Spleen (tissue), 11 donors: Measurements from ENCODE around the gene GRM3. TPM values are rescaled to one million over a fixed set of nuclear protein-coding genes. Genes with fewer than 3 reads are reported as not detected.

Source experiments
- DNase-seq: peaks from one replicate; pipeline ENCODE4 v3.0.0-alpha.2; 2020
- H3K27ac ChIP-seq, 8 donors: fragments of 200-600 bp; sonication (generic) in 7 of 8; 1 replicate in 4 of 8; 2 replicates in 4 of 8; pipeline versions ENCODE4 v1.5.0 to v1.8.0; 2016 to 2021; ENCODE audit warnings: inconsistent platforms in 4 of 8, mild to moderate bottlenecking in 4 of 8, moderate library complexity in 1 of 8
- H3K27me3 ChIP-seq, 7 donors: fragments of 200-600 bp; sonication (generic) in 6 of 7; replicated peaks in 1 of 7; 1 replicate in 4 of 7; 2 replicates in 3 of 7; pipeline versions ENCODE4 v1.5.0 to v1.8.0; 2016 to 2021; ENCODE audit warnings: inconsistent platforms in 3 of 7, mild to moderate bottlenecking in 1 of 7
- H3K36me3 ChIP-seq, 6 donors: fragments of 200-600 bp; sonication (generic) in 5 of 6; 1 replicate in 4 of 6; 2 replicates in 2 of 6; pipeline versions ENCODE4 v1.5.0 to v1.8.0; 2016 to 2021; ENCODE audit warnings: inconsistent platforms in 2 of 6
- H3K4me1 ChIP-seq, 6 donors: fragments of 200-600 bp; sonication (generic) in 5 of 6; 1 replicate in 3 of 6; 2 replicates in 3 of 6; pipeline versions ENCODE4 v1.5.0 to v1.8.0; 2016 to 2021; ENCODE audit warnings: inconsistent platforms in 3 of 6
- H3K4me3 ChIP-seq, 8 donors: fragments of 200-600 bp; sonication (generic) in 7 of 8; 1 replicate in 4 of 8; 2 replicates in 4 of 8; pipeline versions ENCODE4 v1.5.0 to v1.8.0; 2016 to 2021; ENCODE audit warnings: inconsistent platforms in 4 of 8, mild to moderate bottlenecking in 4 of 8, moderate library complexity in 2 of 8
- H3K9me3 ChIP-seq, 8 donors: fragments of 200-600 bp; sonication (generic) in 7 of 8; 1 replicate in 4 of 8; 2 replicates in 4 of 8; pipeline versions ENCODE4 v1.5.0 to v1.8.0; 2016 to 2021; ENCODE audit warnings: inconsistent platforms in 4 of 8
- POLR2A ChIP-seq, 3 donors: fragments of 450-650 bp; IDR thresholded peaks; one replicate each; pipeline ENCODE4 v1.5.1; 2017; ENCODE audit warnings: antibody characterized with exemption in 3 of 3, mild to moderate bottlenecking in 1 of 3
- POLR2AphosphoS5 ChIP-seq, 3 donors: sonication (generic); formaldehyde crosslinking; IDR thresholded peaks; one replicate each; pipeline ENCODE4 v1.5.1; 2017; ENCODE audit warnings: antibody characterized with exemption in 3 of 3
- WGBS, 5 donors: extraction: QIAGEN DNeasy Blood & Tissue Kit in 3 of 5; methylation state at CpG; one replicate each; pipeline versions ENCODE4 v1.1.5 to v1.1.7; 2013 to 2018; 5-methylcytosine and 5-hydroxymethylcytosine counted together
- intact Hi-C: fragments of 100-400 bp; cut with DNase I; formaldehyde crosslinking; loops from one replicate; pipeline ENCODE4 v1.15.0; 2023; ENCODE audit warnings: low total_unique reads
- polyA plus RNA-seq, 3 donors: library from polyadenylated mRNA; stranded (reverse); fragments of 200-250 nt; gene quantifications; one replicate each; pipeline ENCODE4 v1.2.1, GENCODE V29; 2013
- total RNA-seq, 7 donors: library from RNA; depleted of rRNA in 3 of 7; stranded (reverse); fragments of >200 nt in 3 of 7; fragmentation: NEBNext Ultra II Directional in 4 of 7; extraction: Animal tissue kit (Norgen Biotek cat#: 25700) in 4 of 7; gene quantifications; one replicate each; pipeline versions ENCODE4 v1.1.0 to v1.2.1, GENCODE V29; 2016 to 2021
- TF ChIP-seq, protein P1 (sequence below), 11 experiments: fragments of 200-600 bp in 7 of 11; fragments of 450-650 bp in 4 of 11; sonication (generic) in 4 of 11; IDR thresholded peaks in 8 of 11; conservative IDR thresholded peaks in 3 of 11; 1 replicate in 7 of 11; 2 replicates in 4 of 11; pipeline versions ENCODE4 v1.4.0 to v1.8.0; 2016 to 2021; ENCODE audit warnings: antibody characterized with exemption in 11 of 11, inconsistent platforms in 4 of 11, mild to moderate bottlenecking in 1 of 11
- donor health status: healthy with polysubstance abuse.
- donor health status: DM: no; HTN: no; CAD: no; lungs with moderate emphysema.
- donor health status: DM: no; HTN: no; CAD: no.
- donor health status: Bipolar disorder and iron deficiency.
- donor health status: healthy.
- donor health status: DM: no; HTN: no; CAD: no.
- donor health status: DM: yes; HTN: yes; CAD: no.

Gene GRM3
- total and polyA plus RNA-seq, 10 donors, result 0.21 to 0.37 TPM; not detected in 8

DNA sequence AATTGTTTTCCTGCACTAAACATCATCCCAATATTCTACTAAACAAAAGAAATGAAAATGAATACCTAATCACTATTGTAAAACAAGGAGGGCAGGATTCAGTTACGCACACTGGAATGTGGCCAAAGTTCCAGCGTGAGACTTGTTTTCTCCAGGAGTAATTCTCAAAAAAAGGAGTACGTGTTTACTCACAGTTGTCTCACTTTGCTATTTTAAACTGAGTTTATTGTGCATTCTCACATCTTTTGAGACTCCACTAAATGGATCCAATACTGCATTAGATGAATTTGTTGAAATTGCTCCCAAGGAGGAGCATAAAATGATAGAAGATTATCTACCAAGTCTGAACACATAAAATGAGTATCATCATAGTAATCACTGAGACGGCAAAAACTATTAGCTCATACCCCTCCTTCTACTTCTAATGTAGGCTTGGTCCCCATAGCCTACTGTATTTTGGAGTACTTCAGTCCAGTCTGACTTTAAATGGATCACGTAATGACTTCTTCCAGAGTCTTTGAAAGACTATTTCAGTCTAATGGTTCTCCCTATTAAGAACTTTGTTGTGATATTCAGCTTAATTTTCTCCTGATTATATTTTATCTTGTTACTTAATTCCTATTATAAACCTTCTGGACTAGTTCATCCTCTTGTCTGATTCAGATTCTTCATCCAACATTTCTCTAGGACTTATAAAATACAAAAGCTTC lies 3.8 kb downstream of the GRM3 start:
- TF ChIP-seq, protein P1, sequence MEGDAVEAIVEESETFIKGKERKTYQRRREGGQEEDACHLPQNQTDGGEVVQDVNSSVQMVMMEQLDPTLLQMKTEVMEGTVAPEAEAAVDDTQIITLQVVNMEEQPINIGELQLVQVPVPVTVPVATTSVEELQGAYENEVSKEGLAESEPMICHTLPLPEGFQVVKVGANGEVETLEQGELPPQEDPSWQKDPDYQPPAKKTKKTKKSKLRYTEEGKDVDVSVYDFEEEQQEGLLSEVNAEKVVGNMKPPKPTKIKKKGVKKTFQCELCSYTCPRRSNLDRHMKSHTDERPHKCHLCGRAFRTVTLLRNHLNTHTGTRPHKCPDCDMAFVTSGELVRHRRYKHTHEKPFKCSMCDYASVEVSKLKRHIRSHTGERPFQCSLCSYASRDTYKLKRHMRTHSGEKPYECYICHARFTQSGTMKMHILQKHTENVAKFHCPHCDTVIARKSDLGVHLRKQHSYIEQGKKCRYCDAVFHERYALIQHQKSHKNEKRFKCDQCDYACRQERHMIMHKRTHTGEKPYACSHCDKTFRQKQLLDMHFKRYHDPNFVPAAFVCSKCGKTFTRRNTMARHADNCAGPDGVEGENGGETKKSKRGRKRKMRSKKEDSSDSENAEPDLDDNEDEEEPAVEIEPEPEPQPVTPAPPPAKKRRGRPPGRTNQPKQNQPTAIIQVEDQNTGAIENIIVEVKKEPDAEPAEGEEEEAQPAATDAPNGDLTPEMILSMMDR (IDR thresholded peaks at IDR 0.05 in 8 of 11, conservative IDR thresholded peaks at IDR 0.05 in 3 of 11), result no peak
- TF ChIP-seq POLR2AphosphoS5 (IDR thresholded peaks at IDR 0.05), result no peak
- no peak for TF ChIP-seq POLR2A (IDR thresholded peaks at IDR 0.05)

DNA sequence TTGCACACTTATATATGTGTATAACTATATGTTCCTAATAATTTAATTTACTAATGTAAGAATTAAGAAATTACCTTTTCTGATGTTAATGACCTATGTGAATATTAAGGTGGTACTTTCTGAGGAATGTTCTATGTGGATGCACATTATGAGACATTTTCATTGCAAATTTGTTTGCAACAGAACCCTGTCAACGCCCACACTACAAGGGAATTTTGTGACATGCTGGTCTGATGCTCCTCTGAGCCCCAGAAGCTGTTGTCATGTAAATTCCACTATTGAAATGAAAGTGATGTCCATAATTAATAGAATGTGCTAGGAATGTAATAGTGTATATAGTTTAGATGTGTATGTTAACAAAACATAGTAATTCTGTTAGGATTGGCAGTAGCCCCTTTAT lies 4.5 kb downstream of the GRM3 start:
- no peak for DNase-seq
- Histone ChIP-seq H3K4me3 (no peak overlapping the region), H3K27ac (no peak overlapping the region), H3K9me3 (no peaks in the 10 kb centered on the region), H3K4me1 (peaks cover 0 to 18% (median 0%) of the 10 kb centered on the region in 6 donors), H3K27me3 (peaks cover 0 to 25% (median 21%) of the 10 kb centered on the region in 7 donors), H3K36me3 (no peaks in the 10 kb centered on the region)
- TF ChIP-seq POLR2AphosphoS5 (IDR thresholded peaks at IDR 0.05) (no peak), POLR2A (IDR thresholded peaks at IDR 0.05) (no peak)
- TF ChIP-seq, protein P1 (IDR thresholded peaks at IDR 0.05 in 8 of 11, conservative IDR thresholded peaks at IDR 0.05 in 3 of 11), result no peak
- intact Hi-C loops, result no loop called here
- 58 to 84% (median 75%) methylated on average over 1 of the region's 1 CpG for WGBS, 5 donors

More for the DNA sequence above, 3.8 kb downstream of the GRM3 start:
- Histone ChIP-seq H3K4me1 (peaks cover 0 to 18% (median 0%) of the 10 kb centered on the region in 6 donors), H3K27ac (no peak overlapping the region), H3K36me3 (no peaks in the 10 kb centered on the region), H3K4me3 (no peak overlapping the region), H3K27me3 (peaks cover 0 to 30% (median 22%) of the 10 kb centered on the region in 7 donors), H3K9me3 (no peaks in the 10 kb centered on the region)
- WGBS, 5 donors, result 88 to 94% (median 89%) methylated on average over 5 of the region's 5 CpGs
- intact Hi-C loops, result no loop called here
- DNase-seq, result no peak

DNA sequence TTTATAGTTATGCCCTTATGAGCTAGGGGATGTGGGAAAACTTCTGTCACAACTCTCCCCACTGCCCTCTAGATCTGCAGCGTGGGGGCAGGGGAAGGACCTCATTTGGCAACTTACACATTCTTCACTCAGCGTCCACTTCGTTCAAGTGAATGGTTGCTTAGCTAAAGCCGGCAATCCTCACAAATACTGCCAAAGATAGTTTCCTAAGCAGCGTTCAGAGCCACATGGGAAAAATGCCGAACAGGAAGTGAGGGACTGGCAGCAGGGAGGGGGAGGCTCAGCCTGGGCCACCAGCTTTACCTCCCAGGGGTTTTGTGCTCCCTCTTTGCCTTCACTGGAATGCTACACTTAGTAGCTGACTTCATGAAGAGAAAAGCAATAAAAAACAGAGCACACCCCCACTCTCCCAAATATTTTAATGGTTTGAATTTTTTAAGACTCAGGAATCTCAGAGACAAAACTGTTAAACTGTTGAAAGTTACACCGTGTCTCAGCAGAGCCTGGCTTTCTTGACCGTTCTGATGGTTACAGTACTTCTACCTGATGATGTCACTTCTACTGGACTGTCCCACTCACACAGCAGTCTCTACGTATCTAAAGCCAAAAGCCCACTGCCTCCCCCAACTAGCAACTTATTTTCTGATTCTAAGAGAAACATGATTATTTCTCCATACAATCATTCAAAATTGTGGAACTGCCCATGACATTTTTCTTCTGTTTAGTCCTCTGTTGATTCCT lies 10.4 kb downstream of the GRM3 start:
- intact Hi-C loops, result no loop called here
- Histone ChIP-seq H3K4me3 (no peak overlapping the region), H3K36me3 (no peaks in the 10 kb centered on the region), H3K27me3 (no peaks in the 10 kb centered on the region), H3K9me3 (no peaks in the 10 kb centered on the region), H3K27ac (peak overlapping the region in 4 of 8 donors; percentile 41 to 46 (median 44)), H3K4me1 (no peaks in the 10 kb centered on the region)
- DNase-seq, result no peak
- 56 to 68% (median 62%) methylated on average over 9 of the region's 9 CpGs for whole genome bisulfite sequencing, 5 donors
- TF ChIP-seq, protein P1 (IDR thresholded peaks at IDR 0.05 in 8 of 11, conservative IDR thresholded peaks at IDR 0.05 in 3 of 11), result no peak
- TF ChIP-seq POLR2A (IDR thresholded peaks at IDR 0.05) (no peak), POLR2AphosphoS5 (IDR thresholded peaks at IDR 0.05) (no peak)

DNA sequence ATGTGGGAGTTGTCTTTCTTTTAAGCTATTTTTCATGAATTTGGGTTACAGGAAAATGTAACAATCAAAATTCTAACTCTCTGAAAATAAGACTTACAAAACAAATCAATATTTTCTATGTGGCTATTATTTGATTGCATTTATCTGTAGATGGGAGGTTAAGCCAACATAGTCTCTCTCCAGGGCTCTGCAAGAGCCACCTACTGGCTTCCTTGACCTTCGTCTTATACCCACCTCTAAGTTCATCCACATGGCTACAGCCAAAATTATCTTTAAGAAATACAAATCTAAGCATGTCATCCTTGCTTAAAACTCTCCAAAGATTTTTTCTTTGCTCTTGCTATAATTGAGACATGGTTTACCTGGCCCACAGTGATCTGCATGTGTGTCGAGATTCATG lies 14.2 kb downstream of the GRM3 start:
- no peaks in the 10 kb centered on the region for H3K9me3 ChIP-seq
- no peaks in the 10 kb centered on the region for H3K4me1 ChIP-seq
- 77 to 89% (median 86%) methylated on average over 2 of the region's 2 CpGs for WGBS, 5 donors
- H3K27ac ChIP-seq, result no peak overlapping the region
- intact Hi-C loops, result no loop called here
- H3K36me3 ChIP-seq, result no peaks in the 10 kb centered on the region
- TF ChIP-seq, protein P1 (IDR thresholded peaks at IDR 0.05 in 8 of 11, conservative IDR thresholded peaks at IDR 0.05 in 3 of 11), result no peak
- TF ChIP-seq POLR2A (IDR thresholded peaks at IDR 0.05), result no peak
- DNase-seq, result no peak
- no peaks in the 10 kb centered on the region for H3K27me3 ChIP-seq
- H3K4me3 ChIP-seq, result no peak overlapping the region
